Measurements from ENCODE around the gene RSRC2.

GRCh38 chr12:122527478-122527944 is 775 bp upstream of the RSRC2 start:
- TF ChIP-seq ZFX (CRISPR knock-in tag; IDR thresholded peaks at IDR 0.05) (no peak), GATAD2B (IDR thresholded peaks at IDR 0.05; ENCODE audit: borderline replicate concordance) (no peak), SMARCB1 (IDR thresholded peaks at IDR 0.05; ENCODE audit: insufficient read length, low read depth) (no peak), TEAD4 (IDR thresholded peaks at IDR 0.05; ENCODE audit: low read length) (no peak), TEAD4 (CRISPR knock-in tag; IDR thresholded peaks at IDR 0.05; ENCODE audit: borderline replicate concordance) (no peak)

Data from K562 (cell line).